ENCODE data around the gene COMMD2.

DNA sequence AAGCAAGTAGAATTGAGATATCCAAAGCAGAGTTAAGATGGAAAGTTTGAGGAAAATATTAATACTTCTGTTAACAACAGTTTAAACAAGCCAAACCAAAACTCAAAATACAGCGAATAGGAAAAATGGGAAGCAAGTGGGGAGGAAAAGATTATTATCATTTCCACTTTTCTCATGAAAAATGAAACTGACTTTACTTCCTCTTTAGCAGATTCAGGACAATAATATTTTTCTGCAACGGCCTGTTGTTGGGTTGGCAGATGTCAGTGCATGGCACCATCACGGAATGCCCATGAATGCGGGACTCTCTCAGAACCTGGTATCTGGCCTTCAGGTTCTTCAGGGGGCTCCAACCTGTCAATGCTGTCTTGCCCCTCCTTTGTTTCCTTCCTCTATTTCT is 28.9 kb upstream of the COMMD2 start:
- TF ChIP-seq, protein P1, sequence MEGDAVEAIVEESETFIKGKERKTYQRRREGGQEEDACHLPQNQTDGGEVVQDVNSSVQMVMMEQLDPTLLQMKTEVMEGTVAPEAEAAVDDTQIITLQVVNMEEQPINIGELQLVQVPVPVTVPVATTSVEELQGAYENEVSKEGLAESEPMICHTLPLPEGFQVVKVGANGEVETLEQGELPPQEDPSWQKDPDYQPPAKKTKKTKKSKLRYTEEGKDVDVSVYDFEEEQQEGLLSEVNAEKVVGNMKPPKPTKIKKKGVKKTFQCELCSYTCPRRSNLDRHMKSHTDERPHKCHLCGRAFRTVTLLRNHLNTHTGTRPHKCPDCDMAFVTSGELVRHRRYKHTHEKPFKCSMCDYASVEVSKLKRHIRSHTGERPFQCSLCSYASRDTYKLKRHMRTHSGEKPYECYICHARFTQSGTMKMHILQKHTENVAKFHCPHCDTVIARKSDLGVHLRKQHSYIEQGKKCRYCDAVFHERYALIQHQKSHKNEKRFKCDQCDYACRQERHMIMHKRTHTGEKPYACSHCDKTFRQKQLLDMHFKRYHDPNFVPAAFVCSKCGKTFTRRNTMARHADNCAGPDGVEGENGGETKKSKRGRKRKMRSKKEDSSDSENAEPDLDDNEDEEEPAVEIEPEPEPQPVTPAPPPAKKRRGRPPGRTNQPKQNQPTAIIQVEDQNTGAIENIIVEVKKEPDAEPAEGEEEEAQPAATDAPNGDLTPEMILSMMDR (IDR thresholded peaks at IDR 0.05; ENCODE audit: insufficient read depth, low read depth, low read length), result no peak
- TF ChIP-seq EZH2 (IDR thresholded peaks at IDR 0.05; ENCODE audit: insufficient read depth, low read length), result no peak

Data from astrocyte (in vitro differentiated cells and primary cell).